ENCODE data around the gene ABCC12.

ABCC12 gene

DNA sequence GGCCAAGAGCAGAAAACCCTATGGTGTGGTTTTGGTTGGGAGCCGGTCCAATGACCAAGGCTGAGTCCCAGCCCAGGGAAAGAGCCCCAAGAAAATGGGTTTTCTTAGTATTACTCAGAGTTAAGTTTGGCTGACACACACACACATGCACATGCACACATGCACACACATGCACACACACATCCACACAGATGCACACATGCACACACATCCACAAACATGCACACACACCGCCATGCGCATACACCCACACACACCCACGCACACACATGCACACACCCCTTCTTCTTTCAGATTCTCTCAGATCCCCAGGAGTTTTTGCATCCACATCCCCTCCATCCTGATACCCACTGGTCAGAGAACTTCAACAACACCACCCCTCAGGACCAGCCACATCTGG lies 9.1 kb downstream of the ABCC12 start:
- H4K20me1 ChIP-seq (ENCODE audit: insufficient read depth, low read length, poor library complexity, severe bottlenecking), result no peaks in the 10 kb centered on the region
- H3K9ac ChIP-seq (ENCODE audit: low read depth, low read length, poor library complexity, severe bottlenecking), result no peak overlapping the region
- H3K9me2 ChIP-seq (replicated peaks; ENCODE audit: low read depth, low read length), result no peaks in the 10 kb centered on the region
- H3K27me3 ChIP-seq (ENCODE audit: insufficient read depth, low read length, poor library complexity, severe bottlenecking), result no peaks in the 10 kb centered on the region
- H3K4me2 ChIP-seq (ENCODE audit: low read depth, low read length, poor library complexity, severe bottlenecking), result no peak overlapping the region
- H3K36me3 ChIP-seq (ENCODE audit: insufficient read depth, low read length), result no peaks in the 10 kb centered on the region
- no peak for TF ChIP-seq EZH2phosphoT487 (IDR thresholded peaks at IDR 0.05; ENCODE audit: borderline replicate concordance)
- TF ChIP-seq, protein P1, sequence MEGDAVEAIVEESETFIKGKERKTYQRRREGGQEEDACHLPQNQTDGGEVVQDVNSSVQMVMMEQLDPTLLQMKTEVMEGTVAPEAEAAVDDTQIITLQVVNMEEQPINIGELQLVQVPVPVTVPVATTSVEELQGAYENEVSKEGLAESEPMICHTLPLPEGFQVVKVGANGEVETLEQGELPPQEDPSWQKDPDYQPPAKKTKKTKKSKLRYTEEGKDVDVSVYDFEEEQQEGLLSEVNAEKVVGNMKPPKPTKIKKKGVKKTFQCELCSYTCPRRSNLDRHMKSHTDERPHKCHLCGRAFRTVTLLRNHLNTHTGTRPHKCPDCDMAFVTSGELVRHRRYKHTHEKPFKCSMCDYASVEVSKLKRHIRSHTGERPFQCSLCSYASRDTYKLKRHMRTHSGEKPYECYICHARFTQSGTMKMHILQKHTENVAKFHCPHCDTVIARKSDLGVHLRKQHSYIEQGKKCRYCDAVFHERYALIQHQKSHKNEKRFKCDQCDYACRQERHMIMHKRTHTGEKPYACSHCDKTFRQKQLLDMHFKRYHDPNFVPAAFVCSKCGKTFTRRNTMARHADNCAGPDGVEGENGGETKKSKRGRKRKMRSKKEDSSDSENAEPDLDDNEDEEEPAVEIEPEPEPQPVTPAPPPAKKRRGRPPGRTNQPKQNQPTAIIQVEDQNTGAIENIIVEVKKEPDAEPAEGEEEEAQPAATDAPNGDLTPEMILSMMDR (conservative IDR thresholded peaks at IDR 0.05; ENCODE audit: low read length), result no peak
- no peaks in the 10 kb centered on the region for H3F3A ChIP-seq (ENCODE audit: low read depth)
- H3K4me1 ChIP-seq (ENCODE audit: insufficient read depth, low read length, poor library complexity, severe bottlenecking), result no peaks in the 10 kb centered on the region
- no peak overlapping the region for H3K4me3 ChIP-seq (ENCODE audit: low read length, poor library complexity, severe bottlenecking)
- H3K9me3 ChIP-seq (ENCODE audit: insufficient read depth, low read depth, low read length), result no peaks in the 10 kb centered on the region; the same call in 1 of the 2 replicates
- no peak overlapping the region for H2AFZ ChIP-seq (ENCODE audit: low read length)
- no peaks in the 10 kb centered on the region for H3K79me2 ChIP-seq (ENCODE audit: insufficient read depth, low read length)

DNA sequence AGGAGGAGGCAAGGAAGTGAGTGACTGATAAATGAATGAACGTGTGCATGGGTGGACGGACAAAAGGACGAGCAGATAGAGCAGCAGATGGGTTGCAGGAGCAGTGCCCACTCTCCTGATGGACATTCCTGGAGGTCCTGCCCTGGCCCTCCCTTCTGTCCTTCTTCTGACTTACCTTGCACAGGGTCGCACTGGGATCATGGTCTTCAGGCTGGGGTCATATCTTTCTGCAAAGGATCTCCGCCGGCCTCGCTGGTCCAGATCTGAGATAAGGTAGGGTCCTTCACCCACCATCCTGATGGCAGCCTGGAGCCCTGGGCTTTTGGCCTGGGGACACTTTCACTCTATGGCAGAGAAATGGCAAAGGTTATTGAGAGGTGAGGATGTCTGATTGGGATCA lies 9.7 kb downstream of the ABCC12 start:
- H4K20me1 ChIP-seq (ENCODE audit: insufficient read depth, low read length, poor library complexity, severe bottlenecking), result no peaks in the 10 kb centered on the region
- H3K4me3 ChIP-seq (ENCODE audit: low read length, poor library complexity, severe bottlenecking), result no peak overlapping the region
- H3K9me3 ChIP-seq (ENCODE audit: insufficient read depth, low read depth, low read length), result no peaks in the 10 kb centered on the region; the same call in 1 of the 2 replicates
- H3F3A ChIP-seq (ENCODE audit: low read depth), result no peaks in the 10 kb centered on the region
- H2AFZ ChIP-seq (ENCODE audit: low read length), result no peak overlapping the region
- H3K27me3 ChIP-seq (ENCODE audit: insufficient read depth, low read length, poor library complexity, severe bottlenecking), result no peaks in the 10 kb centered on the region
- no peak overlapping the region for H3K4me2 ChIP-seq (ENCODE audit: low read depth, low read length, poor library complexity, severe bottlenecking)
- no peaks in the 10 kb centered on the region for H3K79me2 ChIP-seq (ENCODE audit: insufficient read depth, low read length)
- no peaks in the 10 kb centered on the region for H3K9me2 ChIP-seq (replicated peaks; ENCODE audit: low read depth, low read length)
- no peak for TF ChIP-seq EZH2phosphoT487 (IDR thresholded peaks at IDR 0.05; ENCODE audit: borderline replicate concordance)
- TF ChIP-seq, protein P1 (conservative IDR thresholded peaks at IDR 0.05; ENCODE audit: low read length), result no peak
- H3K36me3 ChIP-seq (ENCODE audit: insufficient read depth, low read length), result no peaks in the 10 kb centered on the region
- H3K9ac ChIP-seq (ENCODE audit: low read depth, low read length, poor library complexity, severe bottlenecking), result no peak overlapping the region
- H3K4me1 ChIP-seq (ENCODE audit: insufficient read depth, low read length, poor library complexity, severe bottlenecking), result no peaks in the 10 kb centered on the region

DNA sequence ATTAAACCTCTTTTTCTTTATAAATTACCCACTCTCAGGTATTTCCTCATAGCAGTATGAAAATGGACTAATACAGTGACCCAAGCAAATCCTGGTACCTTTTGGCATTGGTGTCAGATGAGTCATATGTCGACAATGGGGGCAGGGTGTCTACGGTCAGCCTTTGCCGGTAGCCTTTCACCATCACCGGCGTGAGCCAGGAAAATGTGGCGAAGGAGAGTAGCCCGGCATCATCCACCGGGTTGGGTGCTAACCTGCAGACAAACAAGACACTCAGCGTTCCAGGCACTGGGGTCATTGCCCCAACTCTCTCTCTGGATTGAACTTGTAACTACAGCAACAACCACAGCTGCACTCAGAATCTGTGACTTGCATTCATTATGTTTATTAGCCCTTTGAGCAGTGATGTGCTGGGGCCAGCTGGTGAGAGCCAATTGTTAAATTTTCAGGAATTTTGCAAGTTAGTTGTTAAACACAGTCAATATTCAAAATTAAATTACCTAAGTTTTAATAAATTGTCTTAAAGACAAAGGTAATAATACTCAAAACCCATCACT lies 11.9 kb downstream of the ABCC12 start:
- Histone ChIP-seq H2AFZ (ENCODE audit: low read length) (no peak overlapping the region), H3K4me3 (ENCODE audit: low read length, poor library complexity, severe bottlenecking) (no peak overlapping the region), H3K27me3 (ENCODE audit: insufficient read depth, low read length, poor library complexity, severe bottlenecking) (no peaks in the 10 kb centered on the region), H3K4me1 (ENCODE audit: insufficient read depth, low read length, poor library complexity, severe bottlenecking) (no peaks in the 10 kb centered on the region), H3K9me3 (ENCODE audit: insufficient read depth, low read depth, low read length) (no peaks in the 10 kb centered on the region; the same call in 1 of the 2 replicates), H3K9ac (ENCODE audit: low read depth, low read length, poor library complexity, severe bottlenecking) (no peak overlapping the region), H3K79me2 (ENCODE audit: insufficient read depth, low read length) (no peaks in the 10 kb centered on the region), H3K4me2 (ENCODE audit: low read depth, low read length, poor library complexity, severe bottlenecking) (no peak overlapping the region), H3K9me2 (replicated peaks; ENCODE audit: low read depth, low read length) (no peaks in the 10 kb centered on the region), H4K20me1 (ENCODE audit: insufficient read depth, low read length, poor library complexity, severe bottlenecking) (no peaks in the 10 kb centered on the region), H3K36me3 (ENCODE audit: insufficient read depth, low read length) (no peaks in the 10 kb centered on the region), H3F3A (ENCODE audit: low read depth) (no peaks in the 10 kb centered on the region)
- no peak for TF ChIP-seq EZH2phosphoT487 (IDR thresholded peaks at IDR 0.05; ENCODE audit: borderline replicate concordance)
- TF ChIP-seq, protein P1 (conservative IDR thresholded peaks at IDR 0.05; ENCODE audit: low read length), result no peak

Data from Loucy (cell line).